GM12878 (cell line): ENCODE results near the gene ITGA1. TPM values are rescaled to one million over a fixed set of nuclear protein-coding genes. Genes with fewer than 3 reads are reported as not detected.

Experiments
- ATAC-seq: fragments of 200-7000 bp; cut with Tn5 transposase; 3 replicates; pipeline ENCODE4 v1.9.1; 2020; ENCODE audit warnings: mild to moderate bottlenecking, moderate library complexity
- BruUV-seq: library from RNA; stranded (reverse); fragments of 400-500 nt; replicated peaks from 2 replicates; lab custom pipeline; 2021; lab: Mats Ljungman, UMichigan
- CTCF ChIA-PET: fragments of 300-600 bp; sonication (Branson Sonifier 250); formaldehyde crosslinking; extraction: SDS; loops from one replicate; lab custom pipeline; 2021; ENCODE audit warnings: inconsistent platforms; lab: Yijun Ruan, JAX
- POLR2A ChIA-PET: fragments of 350-600 bp; formaldehyde crosslinking; extraction: SDS; loops from one replicate; lab custom pipeline; 2021; ENCODE audit warnings: inconsistent platforms; lab: Charles Lee
- RAD21 ChIA-PET: fragments of 300-600 bp; sonication (Branson Sonifier 250); formaldehyde crosslinking; loops from one replicate; lab custom pipeline; 2023; ENCODE audit warnings: antibody characterized with exemption; ENCODE audit not compliant: unreplicated experiment; lab: Charles Lee
- SMC1A ChIA-PET: fragments of 300-600 bp; sonication (Branson Sonifier 250); formaldehyde crosslinking; loops from one replicate; lab custom pipeline; 2023; ENCODE audit not compliant: unreplicated experiment, uncharacterized antibody; lab: Charles Lee
- DNase-seq: peaks from one replicate; pipeline ENCODE4 v3.0.0-alpha.2; 2011; ENCODE audit warnings: low read depth, low spot score
- FAIRE-seq: peaks from 3 replicates; lab custom pipeline; 2011; peaks lifted over from hg19 to GRCh38; lab: Jason Lieb, UNC
- H2AFZ ChIP-seq: 2 replicates; pipeline ENCODE4 v1.6.0; 2011; ENCODE audit warnings: low read depth, low read length, control low read depth; ENCODE audit not compliant: control insufficient read depth
- H3K27ac ChIP-seq: 2 replicates; pipeline ENCODE4 v1.5.1; 2011; ENCODE audit warnings: control low read depth; ENCODE audit not compliant: control insufficient read depth, insufficient read depth
- H3K27me3 ChIP-seq, 2 experiments: replicated peaks in 1 of 2; 2 replicates each; pipeline versions ENCODE4 v1.6.0 to v1.6.1; 2011; ENCODE audit warnings: low read length in 1 of 2; ENCODE audit not compliant: control insufficient read depth in 2 of 2, insufficient read depth in 2 of 2
- H3K36me3 ChIP-seq, 2 experiments: 2 replicates each; pipeline ENCODE4 v1.5.1; 2011; ENCODE audit warnings: low read length in 1 of 2; ENCODE audit not compliant: control insufficient read depth in 2 of 2, insufficient read depth in 2 of 2
- H3K4me1 ChIP-seq: 2 replicates; pipeline ENCODE4 v1.6.1; 2011; ENCODE audit warnings: mild to moderate bottlenecking, low read length, moderate library complexity, mixed read lengths; ENCODE audit not compliant: control insufficient read depth, insufficient read depth
- H3K4me2 ChIP-seq: 2 replicates; pipeline ENCODE4 v1.6.0; 2011; ENCODE audit warnings: control low read depth; ENCODE audit not compliant: control insufficient read depth, insufficient read depth
- H3K4me3 ChIP-seq: fragments of 200-600 bp; sonication (generic); 2 replicates; pipeline ENCODE4 v1.5.1; 2016
- H3K79me2 ChIP-seq: 2 replicates; pipeline ENCODE4 v1.6.0; 2011; ENCODE audit warnings: low read length; ENCODE audit not compliant: control insufficient read depth, insufficient read depth
- H3K9ac ChIP-seq: 2 replicates; pipeline ENCODE4 v1.8.0; 2011; ENCODE audit warnings: low read length, control low read depth, mixed read lengths; ENCODE audit not compliant: control insufficient read depth, insufficient read depth
- H3K9me3 ChIP-seq: replicated peaks from 3 replicates; pipeline ENCODE4 v1.5.1; 2011; ENCODE audit warnings: mild to moderate bottlenecking, low read length; ENCODE audit not compliant: control insufficient read depth, insufficient read depth
- H4K20me1 ChIP-seq: 2 replicates; pipeline ENCODE4 v1.6.0; 2011; ENCODE audit not compliant: control insufficient read depth, insufficient read depth
- PAX8 ChIP-seq: fragments of 450-650 bp; IDR thresholded peaks from 2 replicates; pipeline ENCODE4 v1.6.1; 2017; ENCODE audit warnings: mild to moderate bottlenecking, moderate library complexity
- WGBS: methylation state at CpG from one replicate; pipeline ENCODE4 v1.1.6; 2016; ENCODE audit warnings: low lambda C conversion rate; ENCODE audit not compliant: insufficient replicate concordance, insufficient coverage; ENCODE audit errors: missing lambda C conversion rate; 5-methylcytosine and 5-hydroxymethylcytosine counted together
- in situ Hi-C: fragments of 300-500 bp; cut with MboI; formaldehyde crosslinking; loops from 9 replicates; pipeline ENCODE4 v1.14.3; 2018; ENCODE audit warnings: mixed read lengths
- intact Hi-C: fragments of 100-400 bp; cut with micrococcal nuclease; formaldehyde crosslinking; loops from one replicate; pipeline ENCODE4 v1.14.2; 2022; ENCODE audit not compliant: unreplicated experiment
- polyA plus RNA-seq, 11 experiments: library from polyadenylated mRNA; depleted of rRNA in 4 of 11; unstranded in 6 of 11; stranded (reverse) in 5 of 11; fragments of >200 nt; fragmentation: Nextera tagmentation in 4 of 11; fragmentation: Illumina TruSeq in 1 of 11; extraction: Ambion mirVana in 4 of 11; extraction: Trizol in 1 of 11; gene quantifications; 1 replicate in 1 of 11; 2 replicates in 10 of 11; pipeline versions ENCODE4 v1.2.1 to v1.2.3, GENCODE V29; 2011 to 2016; ENCODE audit warnings: inconsistent platforms in 2 of 11, missing spikeins in 2 of 11, low read depth in 1 of 11
- total RNA-seq, 4 experiments: library from RNA; depleted of rRNA in 3 of 4; stranded (reverse); fragments of >200 nt in 3 of 4; fragmentation: Illumina TruSeq in 1 of 4; extraction: Trizol in 1 of 4; gene quantifications; 2 replicates each; pipeline versions ENCODE4 v1.2.1 to v1.2.3, GENCODE V29; 2013 to 2021
- TF ChIP-seq, protein P1 (sequence below): IDR thresholded peaks from 2 replicates; pipeline ENCODE4 v1.6.1; 2011; ENCODE audit warnings: mild to moderate bottlenecking, low read depth, low read length, moderate library complexity; ENCODE audit not compliant: insufficient replicate concordance
- TF ChIP-seq, protein P2 (sequence below): fragments of 450-650 bp; IDR thresholded peaks from 2 replicates; pipeline ENCODE4 v1.6.1; 2017; ENCODE audit warnings: borderline replicate concordance
- TF ChIP-seq, protein P3 (sequence below): fragments of 450-650 bp; formaldehyde crosslinking; IDR thresholded peaks from 2 replicates; pipeline ENCODE4 v1.5.0; 2022; ENCODE audit warnings: mild to moderate bottlenecking, missing genetic modification characterization

ITGA1 gene
- total and polyA plus RNA-seq, 10 of the 15 experiments (the other 5 are each of a cell fraction or from before 2014, with no cell fraction given): 0.02 to 0.56 (median 0.19) TPM

DNA sequence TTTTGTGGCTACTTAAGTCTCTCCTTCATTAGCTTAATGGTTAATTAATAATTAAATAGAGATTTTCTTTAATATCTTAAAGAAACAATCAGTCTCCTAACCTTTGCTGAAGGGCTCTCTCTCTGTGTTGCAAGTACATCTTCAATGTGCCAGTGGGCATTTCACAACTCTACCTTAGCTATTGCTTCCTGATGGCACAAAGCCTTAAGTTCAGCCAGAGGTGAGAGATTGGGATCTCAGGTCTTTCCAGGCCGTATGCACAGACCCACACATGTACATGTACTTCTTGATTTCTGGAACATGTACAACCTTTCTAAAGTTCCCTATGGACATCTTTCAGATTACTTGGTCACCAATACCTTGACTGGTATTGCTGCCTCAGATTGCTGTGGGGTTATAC, 8.9 kb upstream of the ITGA1 start:
- no peak for TF ChIP-seq PAX8
- TF ChIP-seq, protein P1, sequence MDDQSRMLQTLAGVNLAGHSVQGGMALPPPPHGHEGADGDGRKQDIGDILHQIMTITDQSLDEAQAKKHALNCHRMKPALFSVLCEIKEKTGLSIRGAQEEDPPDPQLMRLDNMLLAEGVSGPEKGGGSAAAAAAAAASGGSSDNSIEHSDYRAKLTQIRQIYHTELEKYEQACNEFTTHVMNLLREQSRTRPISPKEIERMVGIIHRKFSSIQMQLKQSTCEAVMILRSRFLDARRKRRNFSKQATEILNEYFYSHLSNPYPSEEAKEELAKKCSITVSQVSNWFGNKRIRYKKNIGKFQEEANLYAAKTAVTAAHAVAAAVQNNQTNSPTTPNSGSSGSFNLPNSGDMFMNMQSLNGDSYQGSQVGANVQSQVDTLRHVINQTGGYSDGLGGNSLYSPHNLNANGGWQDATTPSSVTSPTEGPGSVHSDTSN: no peak
- TF ChIP-seq, protein P2, sequence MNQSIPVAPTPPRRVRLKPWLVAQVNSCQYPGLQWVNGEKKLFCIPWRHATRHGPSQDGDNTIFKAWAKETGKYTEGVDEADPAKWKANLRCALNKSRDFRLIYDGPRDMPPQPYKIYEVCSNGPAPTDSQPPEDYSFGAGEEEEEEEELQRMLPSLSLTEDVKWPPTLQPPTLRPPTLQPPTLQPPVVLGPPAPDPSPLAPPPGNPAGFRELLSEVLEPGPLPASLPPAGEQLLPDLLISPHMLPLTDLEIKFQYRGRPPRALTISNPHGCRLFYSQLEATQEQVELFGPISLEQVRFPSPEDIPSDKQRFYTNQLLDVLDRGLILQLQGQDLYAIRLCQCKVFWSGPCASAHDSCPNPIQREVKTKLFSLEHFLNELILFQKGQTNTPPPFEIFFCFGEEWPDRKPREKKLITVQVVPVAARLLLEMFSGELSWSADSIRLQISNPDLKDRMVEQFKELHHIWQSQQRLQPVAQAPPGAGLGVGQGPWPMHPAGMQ: no peak
- TF ChIP-seq, protein P3, sequence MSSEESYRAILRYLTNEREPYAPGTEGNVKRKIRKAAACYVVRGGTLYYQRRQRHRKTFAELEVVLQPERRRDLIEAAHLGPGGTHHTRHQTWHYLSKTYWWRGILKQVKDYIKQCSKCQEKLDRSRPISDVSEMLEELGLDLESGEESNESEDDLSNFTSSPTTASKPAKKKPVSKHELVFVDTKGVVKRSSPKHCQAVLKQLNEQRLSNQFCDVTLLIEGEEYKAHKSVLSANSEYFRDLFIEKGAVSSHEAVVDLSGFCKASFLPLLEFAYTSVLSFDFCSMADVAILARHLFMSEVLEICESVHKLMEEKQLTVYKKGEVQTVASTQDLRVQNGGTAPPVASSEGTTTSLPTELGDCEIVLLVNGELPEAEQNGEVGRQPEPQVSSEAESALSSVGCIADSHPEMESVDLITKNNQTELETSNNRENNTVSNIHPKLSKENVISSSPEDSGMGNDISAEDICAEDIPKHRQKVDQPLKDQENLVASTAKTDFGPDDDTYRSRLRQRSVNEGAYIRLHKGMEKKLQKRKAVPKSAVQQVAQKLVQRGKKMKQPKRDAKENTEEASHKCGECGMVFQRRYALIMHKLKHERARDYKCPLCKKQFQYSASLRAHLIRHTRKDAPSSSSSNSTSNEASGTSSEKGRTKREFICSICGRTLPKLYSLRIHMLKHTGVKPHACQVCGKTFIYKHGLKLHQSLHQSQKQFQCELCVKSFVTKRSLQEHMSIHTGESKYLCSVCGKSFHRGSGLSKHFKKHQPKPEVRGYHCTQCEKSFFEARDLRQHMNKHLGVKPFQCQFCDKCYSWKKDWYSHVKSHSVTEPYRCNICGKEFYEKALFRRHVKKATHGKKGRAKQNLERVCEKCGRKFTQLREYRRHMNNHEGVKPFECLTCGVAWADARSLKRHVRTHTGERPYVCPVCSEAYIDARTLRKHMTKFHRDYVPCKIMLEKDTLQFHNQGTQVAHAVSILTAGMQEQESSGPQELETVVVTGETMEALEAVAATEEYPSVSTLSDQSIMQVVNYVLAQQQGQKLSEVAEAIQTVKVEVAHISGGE (CRISPR knock-in tag): no peak
- ChIA-PET POLR2A (no interaction called here), CTCF (interaction anchor here (0.5 kb wide), 1 partner anchor 62 kb away, joined by 3 read pairs; no protein-coding TSS in a partner anchor), RAD21 (no interaction called here), SMC1A (interaction anchor here (0.7 to 1.4 kb wide), 3 partner anchors 9 to 21 kb away, joined by 3 to 4 read pairs (median 3); partner anchors contain the start of genes ITGA1 and PELO)
- Histone ChIP-seq H3K9me3 (no peaks in the 10 kb centered on the region), H4K20me1 (no peaks in the 10 kb centered on the region), H3K4me1 (no peaks in the 10 kb centered on the region), H3K4me2 (no peak overlapping the region), H3K4me3 (no peak overlapping the region), H3K79me2 (no peaks in the 10 kb centered on the region), H3K36me3 (no peaks in the 10 kb centered on the region), H2AFZ (no peak overlapping the region), H3K27me3 (peaks cover 0 to 5% of the 10 kb centered on the region in 2 experiments; a peak in 1 of 4 replicates), H3K27ac (no peak overlapping the region), H3K9ac (no peak overlapping the region)
- no TSS peak for BruUV-seq
- in situ Hi-C loops: no loop called here
- WGBS: 26% methylated on average over 1 of the region's 1 CpG
- DNase-seq (no peak), FAIRE-seq (no peak), ATAC-seq (no peak)
- intact Hi-C loops: no loop called here
